Measurements from ENCODE around the gene PRSS12.

DNA sequence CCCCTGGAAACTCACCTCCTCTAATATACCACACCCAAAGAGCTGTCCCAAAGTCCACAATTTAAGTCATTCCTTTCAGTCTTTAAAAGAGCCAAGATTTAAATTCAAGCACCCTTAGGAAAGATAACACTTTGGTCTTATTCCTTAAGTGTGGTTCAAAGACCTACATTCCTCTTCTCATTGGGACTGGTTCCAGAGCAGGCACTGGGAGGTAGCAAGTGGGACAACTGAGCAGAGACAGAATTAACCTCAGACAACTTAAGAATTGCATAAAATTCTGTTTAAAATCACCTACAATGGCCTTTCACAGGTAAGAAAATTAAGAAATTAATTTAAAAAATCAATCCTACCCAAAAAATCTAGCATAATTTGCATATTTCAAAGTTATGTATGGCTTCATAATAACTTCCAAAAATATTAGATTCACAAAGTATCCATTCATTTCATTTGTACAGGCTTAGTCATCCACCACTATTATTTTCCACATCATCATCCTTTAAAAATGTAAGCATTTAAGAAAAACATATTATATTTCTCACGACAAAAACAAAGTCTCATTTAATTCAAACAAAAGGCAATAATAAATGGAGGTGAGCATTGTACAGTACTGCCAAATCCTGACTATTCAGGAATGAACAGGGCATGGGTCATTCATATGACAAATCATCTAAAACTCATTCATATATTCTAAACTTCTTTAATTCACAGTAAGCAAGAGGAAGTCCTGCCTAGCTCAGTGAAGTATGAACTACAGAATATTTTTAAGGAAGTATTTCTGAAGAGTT, 13.6 kb downstream of the PRSS12 start:
- TF ChIP-seq, protein P1, sequence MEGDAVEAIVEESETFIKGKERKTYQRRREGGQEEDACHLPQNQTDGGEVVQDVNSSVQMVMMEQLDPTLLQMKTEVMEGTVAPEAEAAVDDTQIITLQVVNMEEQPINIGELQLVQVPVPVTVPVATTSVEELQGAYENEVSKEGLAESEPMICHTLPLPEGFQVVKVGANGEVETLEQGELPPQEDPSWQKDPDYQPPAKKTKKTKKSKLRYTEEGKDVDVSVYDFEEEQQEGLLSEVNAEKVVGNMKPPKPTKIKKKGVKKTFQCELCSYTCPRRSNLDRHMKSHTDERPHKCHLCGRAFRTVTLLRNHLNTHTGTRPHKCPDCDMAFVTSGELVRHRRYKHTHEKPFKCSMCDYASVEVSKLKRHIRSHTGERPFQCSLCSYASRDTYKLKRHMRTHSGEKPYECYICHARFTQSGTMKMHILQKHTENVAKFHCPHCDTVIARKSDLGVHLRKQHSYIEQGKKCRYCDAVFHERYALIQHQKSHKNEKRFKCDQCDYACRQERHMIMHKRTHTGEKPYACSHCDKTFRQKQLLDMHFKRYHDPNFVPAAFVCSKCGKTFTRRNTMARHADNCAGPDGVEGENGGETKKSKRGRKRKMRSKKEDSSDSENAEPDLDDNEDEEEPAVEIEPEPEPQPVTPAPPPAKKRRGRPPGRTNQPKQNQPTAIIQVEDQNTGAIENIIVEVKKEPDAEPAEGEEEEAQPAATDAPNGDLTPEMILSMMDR (IDR thresholded peaks at IDR 0.05; ENCODE audit: extremely low read depth in 1 of 2, insufficient read depth in 1 of 2, low read depth in 1 of 2, low read length in 2 of 2): no peak
- TF ChIP-seq POLR2AphosphoS5 (IDR thresholded peaks at IDR 0.05; ENCODE audit: insufficient read depth, low read depth, low read length): no peak
- TF ChIP-seq POLR2A (IDR thresholded peaks at IDR 0.05; ENCODE audit: low read depth, low read length): no peak
- TF ChIP-seq, protein P2, sequence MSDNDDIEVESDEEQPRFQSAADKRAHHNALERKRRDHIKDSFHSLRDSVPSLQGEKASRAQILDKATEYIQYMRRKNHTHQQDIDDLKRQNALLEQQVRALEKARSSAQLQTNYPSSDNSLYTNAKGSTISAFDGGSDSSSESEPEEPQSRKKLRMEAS (IDR thresholded peaks at IDR 0.05; ENCODE audit: insufficient read depth, insufficient read length): no peak
- TF ChIP-seq EZH2 (IDR thresholded peaks at IDR 0.05; ENCODE audit: borderline replicate concordance, low read depth, low read length, severe bottlenecking): no peak
- TF ChIP-seq GATA2 (IDR thresholded peaks at IDR 0.05; ENCODE audit: insufficient read depth, insufficient read length, low read depth, low read length): no peak
- no peak for TF ChIP-seq MYC (IDR thresholded peaks at IDR 0.05; ENCODE audit: low read depth, low read length)

All from endothelial cell of umbilical vein (primary cell).